ENCODE data around the gene BACE1.
"Not testable (repeated sequence)": the region's sequence is repeated elsewhere in the genome, so short reads cannot be mapped to it uniquely, and the experiment has no call there.

Gene BACE1

DNA sequence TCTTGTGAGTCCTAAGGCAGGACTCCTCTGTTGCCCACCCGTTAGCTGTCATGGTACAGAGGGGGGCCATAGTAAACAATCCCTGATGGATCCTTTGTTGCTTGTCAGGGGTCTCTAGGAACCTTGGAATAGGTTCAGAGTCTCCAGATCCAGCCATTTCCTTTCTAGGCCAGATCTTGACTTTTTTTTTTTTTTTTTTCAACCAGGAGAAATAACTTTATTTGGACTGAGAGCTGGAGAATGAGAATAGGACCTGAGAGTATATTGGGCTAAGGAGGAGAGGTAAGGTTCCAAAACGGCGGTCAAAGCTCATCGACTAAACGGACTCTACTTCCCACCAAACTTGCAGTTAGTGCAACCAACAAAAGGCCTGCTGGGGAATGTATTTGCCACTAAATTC is 19.3 kb upstream of the BACE1 start:
- TF ChIP-seq, protein P1, sequence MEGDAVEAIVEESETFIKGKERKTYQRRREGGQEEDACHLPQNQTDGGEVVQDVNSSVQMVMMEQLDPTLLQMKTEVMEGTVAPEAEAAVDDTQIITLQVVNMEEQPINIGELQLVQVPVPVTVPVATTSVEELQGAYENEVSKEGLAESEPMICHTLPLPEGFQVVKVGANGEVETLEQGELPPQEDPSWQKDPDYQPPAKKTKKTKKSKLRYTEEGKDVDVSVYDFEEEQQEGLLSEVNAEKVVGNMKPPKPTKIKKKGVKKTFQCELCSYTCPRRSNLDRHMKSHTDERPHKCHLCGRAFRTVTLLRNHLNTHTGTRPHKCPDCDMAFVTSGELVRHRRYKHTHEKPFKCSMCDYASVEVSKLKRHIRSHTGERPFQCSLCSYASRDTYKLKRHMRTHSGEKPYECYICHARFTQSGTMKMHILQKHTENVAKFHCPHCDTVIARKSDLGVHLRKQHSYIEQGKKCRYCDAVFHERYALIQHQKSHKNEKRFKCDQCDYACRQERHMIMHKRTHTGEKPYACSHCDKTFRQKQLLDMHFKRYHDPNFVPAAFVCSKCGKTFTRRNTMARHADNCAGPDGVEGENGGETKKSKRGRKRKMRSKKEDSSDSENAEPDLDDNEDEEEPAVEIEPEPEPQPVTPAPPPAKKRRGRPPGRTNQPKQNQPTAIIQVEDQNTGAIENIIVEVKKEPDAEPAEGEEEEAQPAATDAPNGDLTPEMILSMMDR (IDR thresholded peaks at IDR 0.05; ENCODE audit: insufficient read depth, low read depth, low read length, missing control alignments), result no peak
- DNase-seq (ENCODE audit: low read depth), result no peak
- H3K4me3 ChIP-seq (ENCODE audit: low read depth, low read length), result no peak overlapping the region

GRCh38 chr11:117334896-117335295 is 18.8 kb upstream of the BACE1 start:
- no peak overlapping the region for H3K4me3 ChIP-seq (ENCODE audit: low read depth, low read length)
- TF ChIP-seq, protein P1 (IDR thresholded peaks at IDR 0.05; ENCODE audit: insufficient read depth, low read depth, low read length, missing control alignments), result no peak
- DNase-seq (ENCODE audit: low read depth), result no peak

DNA sequence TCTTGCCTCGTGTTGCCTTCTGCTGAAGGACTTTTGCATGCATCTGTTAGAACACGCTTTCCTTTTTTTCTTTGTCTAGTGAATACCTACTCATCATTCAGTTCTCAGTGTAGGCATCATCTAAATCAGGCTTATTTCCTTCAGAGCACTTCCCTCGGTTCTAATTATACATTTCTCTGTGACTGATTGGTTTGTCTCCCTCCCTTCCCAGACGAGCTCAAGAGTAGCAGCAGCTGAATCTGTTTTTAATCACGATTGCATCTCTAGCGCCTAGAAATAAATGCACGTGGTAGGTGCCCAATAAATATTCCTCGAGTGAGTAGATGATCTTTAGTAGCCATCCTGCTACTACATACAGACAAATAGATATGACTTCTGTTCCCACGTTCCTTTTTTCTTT is 17.9 kb upstream of the BACE1 start:
- TF ChIP-seq, protein P1 (IDR thresholded peaks at IDR 0.05; ENCODE audit: insufficient read depth, low read depth, low read length, missing control alignments), result no peak
- no peak for DNase-seq (ENCODE audit: low read depth)
- H3K4me3 ChIP-seq (ENCODE audit: low read depth, low read length), result no peak overlapping the region

DNA sequence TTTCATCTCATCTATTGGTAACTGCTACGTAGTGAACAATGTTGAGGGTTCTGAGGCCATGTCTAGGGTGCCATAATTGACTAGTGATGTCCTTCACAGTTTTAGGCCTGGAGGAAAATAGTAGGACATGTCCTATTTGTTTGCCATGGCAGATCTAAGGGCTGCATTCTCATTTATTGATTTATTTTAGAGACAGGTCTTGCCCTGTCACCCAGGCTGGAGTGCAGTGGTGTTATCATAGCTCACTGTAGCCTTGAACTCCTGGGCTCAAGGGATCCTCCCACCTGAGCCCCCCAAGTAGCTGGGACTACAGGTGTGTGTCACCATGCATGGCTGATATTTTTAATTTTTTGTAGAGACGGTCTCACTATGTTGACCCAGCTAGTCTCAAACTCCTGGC is 16.8 kb upstream of the BACE1 start:
- H3K4me3 ChIP-seq (ENCODE audit: low read depth, low read length), result no peak overlapping the region
- TF ChIP-seq, protein P1 (IDR thresholded peaks at IDR 0.05; ENCODE audit: insufficient read depth, low read depth, low read length, missing control alignments), result no peak
- no peak for DNase-seq (ENCODE audit: low read depth)

GRCh38 chr11:117328375-117329010 is 12.4 kb upstream of the BACE1 start:
- TF ChIP-seq, protein P1 (IDR thresholded peaks at IDR 0.05; ENCODE audit: insufficient read depth, low read depth, low read length, missing control alignments), result no peak
- peak; percentile 29 for DNase-seq (ENCODE audit: low read depth)
- H3K4me3 ChIP-seq (ENCODE audit: low read depth, low read length), result peak overlapping the region; percentile 89

- TF ChIP-seq, protein P1 (IDR thresholded peaks at IDR 0.05; ENCODE audit: insufficient read depth, low read depth, low read length, missing control alignments), result no peak
- DNase-seq (ENCODE audit: low read depth), result peak; percentile 98
- H3K4me3 ChIP-seq (ENCODE audit: low read depth, low read length), result peak within 1 kb of the TSS; percentile 89
Measured at GRCh38 chr11:117327567-117328374, 11.7 kb upstream of the BACE1 start, which contains the start of gene CEP164. CEP164 (plus strand) TSS chr11:117327854; CDS start chr11:117338587, 10,733 bp downstream.

DNA sequence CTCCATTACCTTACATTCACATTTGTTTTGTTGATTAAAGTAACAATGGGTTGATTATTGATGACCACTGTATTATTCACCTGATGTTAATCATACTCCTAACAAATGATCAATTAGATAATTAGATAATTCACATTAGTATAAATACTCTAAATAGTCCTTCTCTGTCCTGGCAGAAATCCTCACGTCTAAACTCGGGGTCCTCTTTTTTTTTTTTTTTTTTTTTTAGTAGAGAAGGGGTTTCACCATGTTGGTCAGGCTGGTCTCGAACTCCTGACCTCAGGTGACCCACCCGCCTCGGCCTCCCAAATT is 11.2 kb upstream of the BACE1 start:
- peak overlapping the region; percentile 89 for H3K4me3 ChIP-seq (ENCODE audit: low read depth, low read length)
- DNase-seq (ENCODE audit: low read depth), result not testable (repeated sequence)

All from GM12865 (cell line).